Measurements from ENCODE around the gene KCNH2.

DNA sequence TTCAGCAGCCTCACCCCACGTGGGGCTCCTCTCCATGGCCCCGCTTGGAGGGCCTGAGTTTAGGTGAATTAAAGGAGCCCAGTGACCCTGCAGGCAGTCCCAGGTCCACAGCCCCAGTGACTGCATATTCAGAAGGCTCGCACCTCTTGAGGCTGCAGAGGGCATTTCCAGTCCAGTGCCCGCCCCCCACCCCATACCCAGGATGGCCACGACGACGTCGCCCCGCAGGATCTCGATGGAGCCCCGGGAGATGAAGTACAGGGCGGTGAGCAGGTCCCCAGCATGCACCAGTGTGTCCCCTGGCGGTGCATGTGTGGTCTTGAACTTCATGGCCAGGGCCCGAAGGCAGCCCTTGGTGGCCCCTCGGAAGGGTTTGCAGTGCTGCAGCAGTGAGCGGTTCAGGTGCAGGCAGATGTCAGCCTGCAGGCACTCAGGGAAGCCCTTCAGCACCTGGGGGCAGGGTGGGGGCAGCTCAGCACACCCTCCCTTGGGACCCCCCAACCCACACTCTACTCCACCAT, 28.1 kb downstream of the KCNH2 start:
- TF ChIP-seq POLR2AphosphoS5 (IDR thresholded peaks at IDR 0.05): no peak
- TF ChIP-seq CTCF (IDR thresholded peaks at IDR 0.05): no peak
- TF ChIP-seq EP300 (IDR thresholded peaks at IDR 0.05): no peak

Measured in stomach (tissue), 4 donors.